H9 (cell line): ENCODE data around the gene SYTL5. TPM values are rescaled to one million over a fixed set of nuclear protein-coding genes. Genes with fewer than 3 reads are reported as not detected.

Experiments
- DNase-seq: peaks from one replicate; pipeline ENCODE4 v3.0.0-alpha.2; 2017
- H2AFZ ChIP-seq: one replicate; pipeline ENCODE4 v1.6.1; 2013; ENCODE audit warnings: mild to moderate bottlenecking, low read length, control low read depth, moderate library complexity
- H2AK5ac ChIP-seq: 2 replicates; pipeline ENCODE4 v1.6.1; 2013; ENCODE audit warnings: low read length, control low read depth, mixed read lengths; ENCODE audit not compliant: insufficient read length
- H2BK120ac ChIP-seq: one replicate; pipeline ENCODE4 v1.6.1; 2013; ENCODE audit warnings: low read depth, mild to moderate bottlenecking, low read length, control low read depth, inconsistent platforms; ENCODE audit not compliant: poor library complexity, severe bottlenecking
- H2BK12ac ChIP-seq: 2 replicates; pipeline ENCODE4 v1.6.1; 2013; ENCODE audit warnings: low read length, control low read depth, mixed read lengths, low read depth; ENCODE audit not compliant: insufficient read length
- H2BK15ac ChIP-seq: 2 replicates; pipeline ENCODE4 v1.6.1; 2013; ENCODE audit warnings: low read depth, low read length, control low read depth
- H2BK20ac ChIP-seq: one replicate; pipeline ENCODE4 v1.6.1; 2013; ENCODE audit warnings: low read depth, mild to moderate bottlenecking, low read length, control low read depth, inconsistent platforms; ENCODE audit not compliant: poor library complexity, severe bottlenecking
- H2BK5ac ChIP-seq: 2 replicates; pipeline ENCODE4 v1.6.1; 2013; ENCODE audit warnings: low read length, control low read depth, mixed read lengths; ENCODE audit not compliant: insufficient read length
- H3K14ac ChIP-seq: 2 replicates; pipeline ENCODE4 v1.6.1; 2013; ENCODE audit warnings: low read length, control low read depth; ENCODE audit not compliant: insufficient read depth
- H3K18ac ChIP-seq: 2 replicates; pipeline ENCODE4 v1.6.1; 2013; ENCODE audit warnings: low read depth, mild to moderate bottlenecking, mixed read lengths, low read length, control low read depth; ENCODE audit not compliant: insufficient read length
- H3K23ac ChIP-seq: 2 replicates; pipeline ENCODE4 v1.6.1; 2013; ENCODE audit warnings: low read length, control low read depth, mixed read lengths, low read depth; ENCODE audit not compliant: insufficient read length
- H3K23me2 ChIP-seq: 2 replicates; pipeline ENCODE4 v1.6.1; 2013; ENCODE audit warnings: low read depth, mild to moderate bottlenecking, mixed read lengths, low read length, control low read depth; ENCODE audit not compliant: insufficient read length, poor library complexity, severe bottlenecking
- H3K27ac ChIP-seq: 2 replicates; pipeline ENCODE4 v1.5.1; 2013; ENCODE audit warnings: low read length, control low read depth, mixed read lengths, low read depth; ENCODE audit not compliant: insufficient read length
- H3K27me3 ChIP-seq: 2 replicates; pipeline ENCODE4 v1.6.1; 2013; ENCODE audit warnings: low read length, control low read depth, inconsistent platforms; ENCODE audit not compliant: insufficient read depth
- H3K4ac ChIP-seq: 2 replicates; pipeline ENCODE4 v1.6.1; 2013; ENCODE audit warnings: low read depth, mild to moderate bottlenecking, control low read depth, inconsistent platforms, low read length, moderate library complexity
- H3K4me1 ChIP-seq: 2 replicates; pipeline ENCODE4 v1.6.1; 2013; ENCODE audit warnings: low read length, control low read depth, inconsistent platforms; ENCODE audit not compliant: insufficient read depth
- H3K4me2 ChIP-seq: 2 replicates; pipeline ENCODE4 v1.6.1; 2013; ENCODE audit warnings: low read length, control low read depth, mixed read lengths; ENCODE audit not compliant: insufficient read length, insufficient read depth
- H3K56ac ChIP-seq: 2 replicates; pipeline ENCODE4 v1.6.1; 2013; ENCODE audit warnings: low read depth, mild to moderate bottlenecking, mixed read lengths, low read length, control low read depth; ENCODE audit not compliant: insufficient read length
- H3K79me1 ChIP-seq: 2 replicates; pipeline ENCODE4 v1.6.1; 2013; ENCODE audit warnings: low read depth, mild to moderate bottlenecking, moderate library complexity, low read length, control low read depth, inconsistent platforms; ENCODE audit not compliant: insufficient read depth, poor library complexity, severe bottlenecking
- H3K79me2 ChIP-seq: 2 replicates; pipeline ENCODE4 v1.6.1; 2013; ENCODE audit warnings: low read length, control low read depth, inconsistent platforms; ENCODE audit not compliant: insufficient read depth
- H3K9ac ChIP-seq: 2 replicates; pipeline ENCODE4 v1.6.1; 2013; ENCODE audit warnings: low read length, control low read depth, mixed read lengths; ENCODE audit not compliant: insufficient read length; ENCODE audit errors: extremely low read depth
- H3K9me3 ChIP-seq: one replicate; pipeline ENCODE4 v1.6.1; 2013; ENCODE audit warnings: low read depth, low read length, inconsistent platforms; ENCODE audit not compliant: control insufficient read depth
- H3T11ph ChIP-seq: one replicate; pipeline ENCODE4 v1.6.1; 2013; ENCODE audit warnings: mild to moderate bottlenecking, low read length, control low read depth, inconsistent platforms
- H4K20me1 ChIP-seq: one replicate; pipeline ENCODE4 v1.6.1; 2013; ENCODE audit not compliant: control insufficient read depth, insufficient read length, insufficient read depth
- H4K5ac ChIP-seq: 2 replicates; pipeline ENCODE4 v1.6.1; 2013; ENCODE audit warnings: low read depth, mild to moderate bottlenecking, mixed read lengths, low read length, control low read depth; ENCODE audit not compliant: insufficient read length
- H4K8ac ChIP-seq: replicated peaks from 2 replicates; pipeline ENCODE4 v1.6.1; 2013; ENCODE audit warnings: low read length, control low read depth, mixed read lengths, low read depth; ENCODE audit not compliant: insufficient read length
- H4K91ac ChIP-seq: 2 replicates; pipeline ENCODE4 v1.6.1; 2013; ENCODE audit warnings: low read depth, mild to moderate bottlenecking, moderate library complexity, mixed read lengths, low read length, control low read depth; ENCODE audit not compliant: insufficient read length
- H3K27ac Mint-ChIP-seq, 3 experiments: 2 replicates in 2 of 3; 3 replicates in 1 of 3; pipeline ENCODE4 v1.8.0; 2020 to 2021; ENCODE audit warnings: mixed read lengths in 3 of 3, mild to moderate bottlenecking in 1 of 3, moderate library complexity in 1 of 3
- H3K27me3 Mint-ChIP-seq: 2 replicates; pipeline ENCODE4 v1.8.0; 2021; ENCODE audit warnings: low read depth, mild to moderate bottlenecking, moderate library complexity, mixed read lengths
- H3K36me3 Mint-ChIP-seq, 3 experiments: 2 replicates in 2 of 3; 3 replicates in 1 of 3; pipeline ENCODE4 v1.8.0; 2020 to 2021; ENCODE audit warnings: low read depth in 3 of 3, mixed read lengths in 3 of 3; ENCODE audit not compliant: insufficient read depth in 1 of 3
- H3K4me1 Mint-ChIP-seq, 2 experiments: 2 replicates each; pipeline ENCODE4 v1.8.0; 2020; ENCODE audit warnings: mixed read lengths in 2 of 2
- H3K4me3 Mint-ChIP-seq, 2 experiments: 2 replicates in 1 of 2; 3 replicates in 1 of 2; pipeline ENCODE4 v1.8.0; 2020 to 2021; ENCODE audit warnings: mild to moderate bottlenecking in 2 of 2, mixed read lengths in 2 of 2, moderate library complexity in 1 of 2
- H3K9me3 Mint-ChIP-seq, 2 experiments: 2 replicates in 1 of 2; 3 replicates in 1 of 2; pipeline ENCODE4 v1.8.0; 2020; ENCODE audit warnings: mild to moderate bottlenecking in 2 of 2, mixed read lengths in 2 of 2, moderate library complexity in 1 of 2
- WGBS: extraction: QIAGEN DNeasy Blood & Tissue Kit; methylation state at CpG from one replicate; pipeline ENCODE4 v1.1.7; 2013; ENCODE audit warnings: missing lambda C conversion rate, low lambda C conversion rate, mixed read lengths; ENCODE audit not compliant: insufficient read length; ENCODE audit errors: extremely low coverage; 5-methylcytosine and 5-hydroxymethylcytosine counted together
- total RNA-seq: library from RNA; stranded (reverse); gene quantifications from 2 replicates; pipeline ENCODE4 v1.2.1, GENCODE V29; 2021
- TF ChIP-seq, protein P1 (sequence below): fragments of 200-600 bp; sonication (generic); conservative IDR thresholded peaks from 3 replicates; pipeline ENCODE4 v1.8.0; 2021; ENCODE audit warnings: antibody characterized with exemption, mild to moderate bottlenecking

The SYTL5 gene
- total RNA-seq, 1 experiment from 2014 or later, result 0.15 TPM

DNA sequence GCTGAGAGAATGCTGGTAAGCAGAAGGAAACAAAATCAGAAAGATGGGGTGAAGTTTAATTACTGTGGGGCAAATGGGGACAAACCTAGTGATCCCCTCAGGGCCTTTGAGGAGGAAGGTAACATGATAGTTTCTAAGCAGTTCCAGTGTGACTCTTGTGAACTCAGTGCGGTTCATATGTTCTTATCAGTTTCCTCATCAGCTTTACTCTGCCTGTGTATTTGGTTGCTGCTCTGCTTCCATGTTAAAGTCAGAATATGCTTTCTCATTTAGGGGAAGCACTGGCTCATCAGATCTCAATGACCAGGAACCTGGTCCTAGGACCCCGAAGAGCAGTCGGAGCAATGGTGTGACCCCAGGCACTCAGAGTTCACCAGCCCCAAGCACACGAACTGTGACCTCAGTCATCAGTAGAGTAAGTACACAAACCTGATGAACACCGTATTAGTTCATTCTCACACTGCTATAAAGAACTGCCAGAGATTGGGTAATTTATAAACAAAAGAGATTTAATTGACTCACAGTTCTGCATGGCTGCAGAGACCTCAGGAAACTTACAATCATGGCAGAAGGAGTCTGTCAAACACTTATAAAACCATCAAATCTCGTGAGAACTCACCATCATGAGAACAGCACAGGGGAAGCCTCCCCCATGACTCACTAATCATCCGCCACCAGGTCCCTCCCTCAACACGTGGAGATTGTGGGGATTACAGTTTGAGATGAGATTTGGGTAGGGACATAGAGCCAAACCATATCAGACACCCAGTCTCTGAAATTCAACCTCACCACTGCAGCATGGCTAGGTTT lies 83.0 kb downstream of the SYTL5 start:
- no CpG with 5 or more reads among the region's 8 CpGs for WGBS
- no peak overlapping the region for H3K9ac ChIP-seq
- H3K9me3 Mint-ChIP-seq, result peaks cover 38 to 48% of the 10 kb centered on the region in 2 experiments

More for the DNA sequence above, 83.0 kb downstream of the SYTL5 start:
- no peak overlapping the region for H3K4me3 Mint-ChIP-seq
- Histone ChIP-seq H3K79me1 (no peaks in the 10 kb centered on the region), H3K56ac (no peak overlapping the region), H3K79me2 (no peaks in the 10 kb centered on the region), H2BK20ac (no peak overlapping the region), H3K4ac (no peak overlapping the region), H4K8ac (no peak overlapping the region), H2AK5ac (no peak overlapping the region), H3T11ph (no peak overlapping the region), H3K4me1 (no peaks in the 10 kb centered on the region), H3K9me3 (no peaks in the 10 kb centered on the region), H2BK120ac (no peak overlapping the region), H3K23ac (no peak overlapping the region), H2BK12ac (no peak overlapping the region), H3K18ac (no peak overlapping the region), H3K27me3 (no peaks in the 10 kb centered on the region), H3K4me2 (no peak overlapping the region), H4K5ac (no peak overlapping the region), H2BK15ac (no peak overlapping the region), H4K20me1 (no peaks in the 10 kb centered on the region), H2BK5ac (no peak overlapping the region), H3K23me2 (no peaks in the 10 kb centered on the region), H3K27ac (no peak overlapping the region), H2AFZ (no peak overlapping the region), H4K91ac (no peak overlapping the region), H3K14ac (no peak overlapping the region)
- H3K27ac Mint-ChIP-seq, result no peak overlapping the region
- no peaks in the 10 kb centered on the region for H3K27me3 Mint-ChIP-seq
- no peaks in the 10 kb centered on the region; a peak in 1 of 7 replicates for H3K36me3 Mint-ChIP-seq
- no peaks in the 10 kb centered on the region for H3K4me1 Mint-ChIP-seq
- TF ChIP-seq, protein P1, sequence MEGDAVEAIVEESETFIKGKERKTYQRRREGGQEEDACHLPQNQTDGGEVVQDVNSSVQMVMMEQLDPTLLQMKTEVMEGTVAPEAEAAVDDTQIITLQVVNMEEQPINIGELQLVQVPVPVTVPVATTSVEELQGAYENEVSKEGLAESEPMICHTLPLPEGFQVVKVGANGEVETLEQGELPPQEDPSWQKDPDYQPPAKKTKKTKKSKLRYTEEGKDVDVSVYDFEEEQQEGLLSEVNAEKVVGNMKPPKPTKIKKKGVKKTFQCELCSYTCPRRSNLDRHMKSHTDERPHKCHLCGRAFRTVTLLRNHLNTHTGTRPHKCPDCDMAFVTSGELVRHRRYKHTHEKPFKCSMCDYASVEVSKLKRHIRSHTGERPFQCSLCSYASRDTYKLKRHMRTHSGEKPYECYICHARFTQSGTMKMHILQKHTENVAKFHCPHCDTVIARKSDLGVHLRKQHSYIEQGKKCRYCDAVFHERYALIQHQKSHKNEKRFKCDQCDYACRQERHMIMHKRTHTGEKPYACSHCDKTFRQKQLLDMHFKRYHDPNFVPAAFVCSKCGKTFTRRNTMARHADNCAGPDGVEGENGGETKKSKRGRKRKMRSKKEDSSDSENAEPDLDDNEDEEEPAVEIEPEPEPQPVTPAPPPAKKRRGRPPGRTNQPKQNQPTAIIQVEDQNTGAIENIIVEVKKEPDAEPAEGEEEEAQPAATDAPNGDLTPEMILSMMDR, result no peak
- no peak for DNase-seq
